Kidney epithelial cell (primary cell): ENCODE results near the gene HDAC9. TPM values are rescaled to one million over a fixed set of nuclear protein-coding genes. Genes with fewer than 3 reads are reported as not detected.

Source experiments
- DNase-seq: peaks from one replicate; pipeline ENCODE4 v3.0.0-alpha.2; 2010; ENCODE audit warnings: low read depth
- H3K27me3 ChIP-seq: 2 replicates; pipeline ENCODE4 v1.6.0; 2011; ENCODE audit warnings: low read length; ENCODE audit not compliant: control insufficient read depth, insufficient read depth
- H3K36me3 ChIP-seq: 2 replicates; pipeline ENCODE4 v1.5.1; 2011; ENCODE audit warnings: low read length; ENCODE audit not compliant: control insufficient read depth, insufficient read depth
- H3K4me3 ChIP-seq: 2 replicates; pipeline ENCODE4 v1.5.1; 2011; ENCODE audit warnings: low read depth, mild to moderate bottlenecking, control low read depth, low read length
- CTCF ChIP-seq: IDR thresholded peaks from 2 replicates; pipeline ENCODE4 v1.5.1; 2011; ENCODE audit warnings: mild to moderate bottlenecking, moderate library complexity, low read length, control low read depth, inconsistent platforms; ENCODE audit not compliant: insufficient read depth, poor library complexity, severe bottlenecking
- total RNA-seq: library from RNA; depleted of rRNA; stranded (reverse); fragments of >200 nt; gene quantifications from 2 replicates; pipeline ENCODE4 v1.2.3, GENCODE V29; 2015

The HDAC9 gene
- total RNA-seq, 1 donor from 2014 or later = 84.5 TPM

- DNase-seq = no peak
- H3K4me3 ChIP-seq = no peak overlapping the region
- no peaks in the 10 kb centered on the region for H3K36me3 ChIP-seq
- H3K27me3 ChIP-seq = no peaks in the 10 kb centered on the region
- TF ChIP-seq CTCF = no peak
These were observed 26.8 kb upstream of the HDAC9 start for GRCh38 chr7:18468795-18469194.

GRCh38 chr7:18469316-18469715, 26.2 kb upstream of the HDAC9 start:
- no peak for DNase-seq
- TF ChIP-seq CTCF = no peak
- no peaks in the 10 kb centered on the region for H3K27me3 ChIP-seq
- no peaks in the 10 kb centered on the region for H3K36me3 ChIP-seq
- H3K4me3 ChIP-seq = no peak overlapping the region

GRCh38 chr7:18471476-18472160, 23.9 kb upstream of the HDAC9 start:
- DNase-seq = no peak
- TF ChIP-seq CTCF = no peak
- Histone ChIP-seq H3K36me3 (no peaks in the 10 kb centered on the region), H3K27me3 (no peaks in the 10 kb centered on the region), H3K4me3 (no peak overlapping the region)

- no peak for DNase-seq
- no peak for TF ChIP-seq CTCF
- no peaks in the 10 kb centered on the region for H3K36me3 ChIP-seq
- no peak overlapping the region for H3K4me3 ChIP-seq
- H3K27me3 ChIP-seq = no peaks in the 10 kb centered on the region
These were observed 23.4 kb upstream of the HDAC9 start for GRCh38 chr7:18472161-18472483.

- H3K4me3 ChIP-seq = no peak overlapping the region
- no peaks in the 10 kb centered on the region for H3K27me3 ChIP-seq
- TF ChIP-seq CTCF = no peak
- no peak for DNase-seq
- no peaks in the 10 kb centered on the region for H3K36me3 ChIP-seq
These were observed 22.4 kb upstream of the HDAC9 start for GRCh38 chr7:18473119-18473518.

GRCh38 chr7:18474944-18475343, 20.6 kb upstream of the HDAC9 start:
- H3K27me3 ChIP-seq = no peaks in the 10 kb centered on the region
- no peaks in the 10 kb centered on the region for H3K36me3 ChIP-seq
- no peak overlapping the region for H3K4me3 ChIP-seq
- no peak for TF ChIP-seq CTCF
- DNase-seq = no peak
